AG08395 (cell line): ENCODE data around the gene PGM2.

Source experiments
- DNase-seq: peaks from one replicate; pipeline ENCODE4 v3.0.0; 2012; ENCODE audit warnings: mixed read lengths, low spot score

The PGM2 gene

DNA sequence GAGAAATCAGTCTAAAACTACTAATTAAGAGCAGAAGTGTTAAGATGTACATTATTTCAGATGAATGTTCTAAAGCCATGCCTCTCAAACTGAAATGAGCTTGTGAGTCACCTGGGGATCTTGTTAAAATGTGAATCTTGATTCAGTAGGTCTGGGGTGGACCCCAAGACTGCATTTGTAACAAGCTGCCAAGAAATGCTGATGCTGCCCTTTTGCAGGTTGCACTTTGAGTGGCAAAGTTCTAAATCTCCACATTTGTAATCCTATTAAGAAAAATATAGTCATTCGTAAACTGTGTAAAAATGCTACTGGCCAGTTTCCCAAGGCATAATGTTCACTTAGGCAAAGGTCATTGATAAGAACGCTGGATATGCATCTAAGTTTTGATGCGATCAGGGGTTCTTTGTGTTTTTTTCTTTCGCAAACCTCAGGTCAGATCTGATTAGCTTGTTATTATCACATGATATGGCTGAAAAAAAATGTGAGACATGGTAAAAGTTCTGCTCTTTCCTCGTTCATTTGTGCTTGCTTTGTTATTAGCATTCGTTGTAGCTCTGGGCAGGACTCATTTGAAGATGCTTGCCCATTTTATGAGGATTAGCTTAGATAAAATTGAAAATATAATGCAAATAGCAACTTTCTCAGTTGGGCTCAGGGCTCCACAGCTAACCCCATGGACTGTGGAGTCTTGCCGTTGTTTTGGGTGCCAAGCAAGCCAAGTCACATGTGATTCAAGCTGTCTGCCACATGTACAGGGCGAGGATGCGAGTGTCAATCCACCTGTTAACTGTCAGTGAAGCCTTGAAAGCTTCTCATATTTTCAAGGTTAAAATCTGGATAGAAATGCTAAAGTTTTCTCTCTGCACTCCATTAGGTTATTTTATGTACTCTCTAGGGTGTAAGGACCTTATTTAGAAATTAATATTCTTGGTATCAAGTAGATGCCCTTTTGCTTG, 76.5 kb downstream of the PGM2 start:
- DNase-seq = no peak

DNA sequence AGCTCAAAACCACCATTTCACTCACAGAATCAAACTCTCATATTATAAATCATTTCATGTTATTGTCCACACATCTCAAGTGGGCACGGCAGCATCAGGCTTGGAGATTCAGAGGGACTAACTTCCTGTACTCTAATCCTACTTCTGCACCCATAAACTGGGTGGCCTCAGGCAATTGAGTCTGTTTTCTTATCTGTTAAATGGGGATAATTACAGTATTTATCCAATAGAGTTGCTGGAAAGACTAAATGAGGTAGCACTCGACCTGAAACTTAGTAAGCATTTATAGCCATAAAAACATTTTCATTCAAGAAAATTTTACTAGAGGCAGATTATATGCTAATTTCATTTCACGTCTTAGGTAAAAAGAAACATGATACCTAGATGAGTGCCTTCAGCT, 77.4 kb downstream of the PGM2 start:
- no peak for DNase-seq

DNA sequence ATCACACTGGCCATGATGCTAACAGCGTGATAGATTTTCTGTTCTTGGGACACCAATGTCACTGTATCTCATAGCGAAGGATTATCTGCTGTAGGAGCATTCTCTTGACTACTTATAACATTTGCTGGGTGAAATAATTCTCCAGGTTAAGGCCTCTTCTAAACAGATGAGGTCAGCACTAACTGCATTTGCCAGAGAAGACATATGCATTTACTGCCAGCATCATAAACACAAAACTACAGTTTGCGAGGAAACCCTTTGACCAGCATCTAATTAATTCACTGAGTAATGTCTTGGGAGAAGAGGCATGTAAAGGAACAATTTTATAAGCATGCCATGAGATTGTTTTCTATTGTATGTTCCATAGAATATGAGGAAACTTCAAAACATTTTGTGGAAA, 78.3 kb downstream of the PGM2 start:
- DNase-seq = no peak

DNA sequence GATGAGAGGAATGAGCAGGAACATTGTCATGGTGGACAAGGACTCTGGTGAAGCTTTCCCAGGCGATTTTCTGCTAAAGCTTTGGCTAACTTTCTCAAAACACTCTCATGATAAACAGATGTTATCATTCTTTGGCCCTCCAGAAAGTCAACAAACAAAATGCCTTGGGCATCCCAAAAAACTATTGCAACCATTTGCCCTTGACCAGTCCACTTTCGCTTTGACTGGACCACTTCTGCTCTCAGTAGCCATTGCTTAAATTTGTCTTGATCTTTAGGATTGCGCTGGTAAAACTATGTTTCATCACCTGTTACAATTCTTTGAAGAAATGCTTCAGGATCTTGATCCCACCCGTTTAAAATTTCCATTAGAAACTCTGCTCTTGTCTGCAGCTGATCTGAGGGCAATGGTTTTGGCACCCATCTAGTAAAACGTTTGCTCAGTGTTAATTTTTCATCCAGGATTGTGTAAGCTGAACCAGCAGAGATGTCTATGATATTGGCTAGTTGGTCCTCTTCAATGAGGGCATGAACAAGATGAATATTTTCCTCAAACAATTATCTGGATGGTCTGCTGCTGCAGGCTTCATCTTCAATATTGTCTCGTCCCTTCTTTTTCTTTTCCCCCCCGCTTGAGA, 79.2 kb downstream of the PGM2 start:
- DNase-seq = no peak

DNA sequence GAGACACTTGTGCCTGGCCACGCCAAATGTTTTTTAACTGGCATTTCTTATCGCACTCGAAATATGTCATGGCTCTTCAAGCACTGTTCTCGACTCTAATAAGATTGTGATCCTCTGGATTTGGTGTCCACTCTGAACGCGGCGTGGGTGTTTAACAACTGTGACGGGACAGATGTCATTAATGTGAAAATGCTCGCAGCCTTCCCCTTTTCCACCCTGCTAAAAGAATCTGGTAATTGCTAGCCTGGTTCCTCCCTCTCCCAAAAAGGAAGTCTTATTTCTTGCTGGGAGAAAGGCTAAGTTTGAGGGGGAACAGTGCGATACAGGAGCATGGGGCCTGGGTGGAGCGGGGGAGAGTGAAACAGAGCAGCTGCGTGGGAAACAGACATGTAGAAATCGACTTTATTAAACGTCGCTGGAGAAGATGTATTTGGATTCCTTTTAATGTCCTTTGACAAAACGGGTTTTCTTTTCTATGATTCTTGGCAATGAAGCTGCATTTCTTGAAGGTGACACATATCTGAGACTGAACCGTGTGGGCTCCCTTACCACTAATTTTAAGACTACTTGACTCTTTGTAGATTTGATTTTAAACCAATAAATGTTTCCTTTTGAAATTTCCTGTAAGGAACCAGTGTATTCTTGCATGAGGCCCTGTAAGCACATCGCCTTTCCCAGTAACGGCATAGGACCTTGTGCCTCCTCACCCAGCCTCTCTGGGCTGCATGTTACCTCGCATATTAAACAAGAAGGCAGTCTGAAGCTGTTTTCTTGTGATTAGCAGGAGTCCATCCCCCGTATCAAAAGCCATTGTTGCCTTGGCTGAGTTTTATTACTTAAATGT, 82.2 kb downstream of the PGM2 start:
- no peak for DNase-seq

DNA sequence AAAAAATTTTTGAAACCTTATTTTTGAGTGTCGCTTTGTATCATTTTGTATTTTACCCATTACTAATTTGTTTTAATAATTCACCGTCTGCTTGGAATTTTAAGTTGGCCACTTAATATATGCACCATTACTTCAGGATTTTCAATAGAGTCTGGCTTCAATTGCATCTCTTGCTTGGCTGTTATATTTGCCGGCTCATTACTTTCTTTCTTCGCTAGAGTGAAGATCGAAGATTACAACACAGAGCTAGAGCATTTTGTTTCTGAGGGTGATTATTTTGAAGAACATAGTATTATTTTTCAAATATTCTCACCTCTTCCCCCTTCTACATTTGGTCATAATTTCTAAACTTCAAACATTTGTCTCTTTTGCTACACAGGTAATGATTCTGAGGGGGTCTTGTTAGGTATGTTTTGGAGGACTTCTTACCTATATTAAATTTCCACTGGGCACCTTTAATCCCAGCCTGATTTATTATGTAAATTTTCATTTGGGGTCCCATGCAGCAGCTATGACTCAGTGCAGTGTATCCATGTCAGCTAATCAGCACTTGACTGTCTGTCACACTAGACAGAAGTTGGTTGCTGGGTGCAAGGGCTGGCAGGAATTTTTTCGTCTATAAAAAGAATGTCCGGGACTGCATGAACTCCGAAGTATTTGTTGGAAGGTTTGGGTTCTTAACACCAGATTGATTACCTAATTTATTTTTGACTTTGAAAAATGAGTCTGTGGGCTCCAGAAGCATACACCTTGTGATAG, 83.0 kb downstream of the PGM2 start:
- DNase-seq = no peak

DNA sequence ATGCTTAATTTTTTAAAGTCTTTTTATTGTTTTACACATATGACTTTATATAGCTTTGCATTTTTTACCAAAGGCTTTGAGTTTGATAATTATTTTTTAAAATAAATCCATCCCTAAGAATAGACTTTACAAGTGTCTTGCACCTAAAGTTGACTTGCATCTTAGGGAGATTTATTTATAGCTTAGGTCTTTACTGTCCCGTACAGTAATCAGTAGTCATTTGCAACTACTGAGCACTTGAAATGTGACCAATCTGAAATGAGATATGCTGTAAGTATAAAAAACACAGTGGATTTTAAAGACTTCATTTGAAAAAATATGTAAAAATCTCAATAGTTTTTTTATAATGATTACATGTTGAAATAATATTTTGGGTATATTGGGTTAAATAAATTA, 83.6 kb downstream of the PGM2 start:
- no peak for DNase-seq
